Measurements from ENCODE around the gene NDUFA1.

DNA sequence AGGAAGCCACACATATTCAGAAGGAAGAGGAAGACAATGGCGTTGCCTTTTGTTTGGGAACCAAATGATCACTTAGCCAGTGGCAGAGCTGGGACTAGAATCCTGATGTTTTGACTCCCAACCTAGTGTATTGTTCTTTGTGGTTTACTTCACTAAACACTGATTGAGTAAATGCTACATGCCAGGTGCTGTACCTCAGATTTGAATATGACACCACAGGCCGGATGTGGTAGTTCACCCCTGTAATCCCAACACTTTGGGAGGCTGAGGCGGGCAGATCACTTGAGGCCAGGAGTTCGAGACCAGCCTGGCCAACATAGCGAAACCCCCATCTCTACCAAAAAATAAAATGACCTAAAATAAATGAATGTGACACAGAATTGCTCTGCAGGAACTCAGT, 8.4 kb downstream of the NDUFA1 start:
- TF ChIP-seq, protein P1, sequence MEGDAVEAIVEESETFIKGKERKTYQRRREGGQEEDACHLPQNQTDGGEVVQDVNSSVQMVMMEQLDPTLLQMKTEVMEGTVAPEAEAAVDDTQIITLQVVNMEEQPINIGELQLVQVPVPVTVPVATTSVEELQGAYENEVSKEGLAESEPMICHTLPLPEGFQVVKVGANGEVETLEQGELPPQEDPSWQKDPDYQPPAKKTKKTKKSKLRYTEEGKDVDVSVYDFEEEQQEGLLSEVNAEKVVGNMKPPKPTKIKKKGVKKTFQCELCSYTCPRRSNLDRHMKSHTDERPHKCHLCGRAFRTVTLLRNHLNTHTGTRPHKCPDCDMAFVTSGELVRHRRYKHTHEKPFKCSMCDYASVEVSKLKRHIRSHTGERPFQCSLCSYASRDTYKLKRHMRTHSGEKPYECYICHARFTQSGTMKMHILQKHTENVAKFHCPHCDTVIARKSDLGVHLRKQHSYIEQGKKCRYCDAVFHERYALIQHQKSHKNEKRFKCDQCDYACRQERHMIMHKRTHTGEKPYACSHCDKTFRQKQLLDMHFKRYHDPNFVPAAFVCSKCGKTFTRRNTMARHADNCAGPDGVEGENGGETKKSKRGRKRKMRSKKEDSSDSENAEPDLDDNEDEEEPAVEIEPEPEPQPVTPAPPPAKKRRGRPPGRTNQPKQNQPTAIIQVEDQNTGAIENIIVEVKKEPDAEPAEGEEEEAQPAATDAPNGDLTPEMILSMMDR (conservative IDR thresholded peaks at IDR 0.05; ENCODE audit: low read depth in 2 of 2), result no peak
- TF ChIP-seq CREB1 (CRISPR knock-in tag; IDR thresholded peaks at IDR 0.05; ENCODE audit: low read depth), result no peak
- TF ChIP-seq EZH2 (IDR thresholded peaks at IDR 0.05; ENCODE audit: low read depth, unreplicated experiment), result no peak
- TF ChIP-seq, protein P2, sequence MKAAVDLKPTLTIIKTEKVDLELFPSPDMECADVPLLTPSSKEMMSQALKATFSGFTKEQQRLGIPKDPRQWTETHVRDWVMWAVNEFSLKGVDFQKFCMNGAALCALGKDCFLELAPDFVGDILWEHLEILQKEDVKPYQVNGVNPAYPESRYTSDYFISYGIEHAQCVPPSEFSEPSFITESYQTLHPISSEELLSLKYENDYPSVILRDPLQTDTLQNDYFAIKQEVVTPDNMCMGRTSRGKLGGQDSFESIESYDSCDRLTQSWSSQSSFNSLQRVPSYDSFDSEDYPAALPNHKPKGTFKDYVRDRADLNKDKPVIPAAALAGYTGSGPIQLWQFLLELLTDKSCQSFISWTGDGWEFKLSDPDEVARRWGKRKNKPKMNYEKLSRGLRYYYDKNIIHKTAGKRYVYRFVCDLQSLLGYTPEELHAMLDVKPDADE (IDR thresholded peaks at IDR 0.05), result no peak
- TF ChIP-seq, protein P3, sequence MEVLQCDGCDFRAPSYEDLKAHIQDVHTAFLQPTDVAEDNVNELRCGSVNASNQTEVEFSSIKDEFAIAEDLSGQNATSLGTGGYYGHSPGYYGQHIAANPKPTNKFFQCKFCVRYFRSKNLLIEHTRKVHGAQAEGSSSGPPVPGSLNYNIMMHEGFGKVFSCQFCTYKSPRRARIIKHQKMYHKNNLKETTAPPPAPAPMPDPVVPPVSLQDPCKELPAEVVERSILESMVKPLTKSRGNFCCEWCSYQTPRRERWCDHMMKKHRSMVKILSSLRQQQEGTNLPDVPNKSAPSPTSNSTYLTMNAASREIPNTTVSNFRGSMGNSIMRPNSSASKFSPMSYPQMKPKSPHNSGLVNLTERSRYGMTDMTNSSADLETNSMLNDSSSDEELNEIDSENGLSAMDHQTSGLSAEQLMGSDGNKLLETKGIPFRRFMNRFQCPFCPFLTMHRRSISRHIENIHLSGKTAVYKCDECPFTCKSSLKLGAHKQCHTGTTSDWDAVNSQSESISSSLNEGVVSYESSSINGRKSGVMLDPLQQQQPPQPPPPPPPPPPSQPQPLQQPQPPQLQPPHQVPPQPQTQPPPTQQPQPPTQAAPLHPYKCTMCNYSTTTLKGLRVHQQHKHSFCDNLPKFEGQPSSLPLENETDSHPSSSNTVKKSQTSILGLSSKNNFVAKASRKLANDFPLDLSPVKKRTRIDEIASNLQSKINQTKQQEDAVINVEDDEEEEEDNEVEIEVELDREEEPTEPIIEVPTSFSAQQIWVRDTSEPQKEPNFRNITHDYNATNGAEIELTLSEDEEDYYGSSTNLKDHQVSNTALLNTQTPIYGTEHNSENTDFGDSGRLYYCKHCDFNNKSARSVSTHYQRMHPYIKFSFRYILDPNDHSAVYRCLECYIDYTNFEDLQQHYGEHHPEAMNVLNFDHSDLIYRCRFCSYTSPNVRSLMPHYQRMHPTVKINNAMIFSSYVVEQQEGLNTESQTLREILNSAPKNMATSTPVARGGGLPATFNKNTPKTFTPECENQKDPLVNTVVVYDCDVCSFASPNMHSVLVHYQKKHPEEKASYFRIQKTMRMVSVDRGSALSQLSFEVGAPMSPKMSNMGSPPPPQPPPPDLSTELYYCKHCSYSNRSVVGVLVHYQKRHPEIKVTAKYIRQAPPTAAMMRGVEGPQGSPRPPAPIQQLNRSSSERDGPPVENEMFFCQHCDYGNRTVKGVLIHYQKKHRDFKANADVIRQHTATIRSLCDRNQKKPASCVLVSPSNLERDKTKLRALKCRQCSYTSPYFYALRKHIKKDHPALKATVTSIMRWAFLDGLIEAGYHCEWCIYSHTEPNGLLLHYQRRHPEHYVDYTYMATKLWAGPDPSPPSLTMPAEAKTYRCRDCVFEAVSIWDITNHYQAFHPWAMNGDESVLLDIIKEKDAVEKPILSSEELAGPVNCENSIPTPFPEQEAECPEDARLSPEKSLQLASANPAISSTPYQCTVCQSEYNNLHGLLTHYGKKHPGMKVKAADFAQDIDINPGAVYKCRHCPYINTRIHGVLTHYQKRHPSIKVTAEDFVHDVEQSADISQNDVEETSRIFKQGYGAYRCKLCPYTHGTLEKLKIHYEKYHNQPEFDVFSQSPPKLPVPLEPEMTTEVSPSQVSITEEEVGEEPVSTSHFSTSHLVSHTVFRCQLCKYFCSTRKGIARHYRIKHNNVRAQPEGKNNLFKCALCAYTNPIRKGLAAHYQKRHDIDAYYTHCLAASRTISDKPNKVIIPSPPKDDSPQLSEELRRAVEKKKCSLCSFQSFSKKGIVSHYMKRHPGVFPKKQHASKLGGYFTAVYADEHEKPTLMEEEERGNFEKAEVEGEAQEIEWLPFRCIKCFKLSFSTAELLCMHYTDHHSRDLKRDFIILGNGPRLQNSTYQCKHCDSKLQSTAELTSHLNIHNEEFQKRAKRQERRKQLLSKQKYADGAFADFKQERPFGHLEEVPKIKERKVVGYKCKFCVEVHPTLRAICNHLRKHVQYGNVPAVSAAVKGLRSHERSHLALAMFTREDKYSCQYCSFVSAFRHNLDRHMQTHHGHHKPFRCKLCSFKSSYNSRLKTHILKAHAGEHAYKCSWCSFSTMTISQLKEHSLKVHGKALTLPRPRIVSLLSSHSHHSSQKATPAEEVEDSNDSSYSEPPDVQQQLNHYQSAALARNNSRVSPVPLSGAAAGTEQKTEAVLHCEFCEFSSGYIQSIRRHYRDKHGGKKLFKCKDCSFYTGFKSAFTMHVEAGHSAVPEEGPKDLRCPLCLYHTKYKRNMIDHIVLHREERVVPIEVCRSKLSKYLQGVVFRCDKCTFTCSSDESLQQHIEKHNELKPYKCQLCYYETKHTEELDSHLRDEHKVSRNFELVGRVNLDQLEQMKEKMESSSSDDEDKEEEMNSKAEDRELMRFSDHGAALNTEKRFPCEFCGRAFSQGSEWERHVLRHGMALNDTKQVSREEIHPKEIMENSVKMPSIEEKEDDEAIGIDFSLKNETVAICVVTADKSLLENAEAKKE (CRISPR knock-in tag; IDR thresholded peaks at IDR 0.05), result no peak

Measured in GM23338 (cell line).